Epidermal melanocyte (primary cell): Measurements from ENCODE around the gene KLLN.
"Not testable (repeated sequence)": the region's sequence is repeated elsewhere in the genome, so short reads cannot be mapped to it uniquely, and the experiment has no call there.

Experiments
- DNase-seq: peaks from one replicate; pipeline ENCODE4 v3.0.0; 2011; ENCODE audit warnings: low spot score; ENCODE audit not compliant: insufficient read length

The KLLN gene

GRCh38 chr10:87842776-87843497, 20.4 kb downstream of the KLLN start:
- no peak for DNase-seq

GRCh38 chr10:87842220-87842641, 21.1 kb downstream of the KLLN start:
- DNase-seq: no peak

- DNase-seq: no peak
These were observed 22.1 kb downstream of the KLLN start for GRCh38 chr10:87841186-87841585.

GRCh38 chr10:87838650-87839049, 24.7 kb downstream of the KLLN start:
- DNase-seq: no peak

- DNase-seq: no peak
These were observed 25.9 kb downstream of the KLLN start for GRCh38 chr10:87837445-87837844.

- DNase-seq: no peak
These were observed 27.2 kb downstream of the KLLN start for GRCh38 chr10:87836098-87836497.

- DNase-seq: no peak
These were observed 33.2 kb downstream of the KLLN start for GRCh38 chr10:87829986-87830729.

- DNase-seq: not testable (repeated sequence)
These were observed 34.3 kb downstream of the KLLN start for GRCh38 chr10:87829051-87829450.

GRCh38 chr10:87827681-87828080, 35.7 kb downstream of the KLLN start:
- no peak for DNase-seq

- DNase-seq: no peak
These were observed 36.7 kb downstream of the KLLN start for GRCh38 chr10:87826653-87827052.

- no peak for DNase-seq
These were observed 44.1 kb downstream of the KLLN start for GRCh38 chr10:87819289-87819585.

- no peak for DNase-seq
These were observed 44.6 kb downstream of the KLLN start for GRCh38 chr10:87818505-87819288.

GRCh38 chr10:87817609-87818504, 45.5 kb downstream of the KLLN start, which contains the start of gene ATAD1:
Gene ATAD1, minus strand, starts transcription at chr10:87818226. Its CDS starts 3,627 bp downstream, at chr10:87814599.
- peak; percentile 47 for DNase-seq

GRCh38 chr10:87816898-87817608, 46.3 kb downstream of the KLLN start:
- DNase-seq: no peak

GRCh38 chr10:87816163-87816897, 47.0 kb downstream of the KLLN start:
- DNase-seq: no peak
